GM12878 (cell line): ENCODE measurements around the gene RFTN2.

ENCODE experiments used
- BRCA1 ChIP-seq: IDR thresholded peaks from 2 replicates; pipeline ENCODE4 v1.6.1; 2011; ENCODE audit warnings: low read depth, low read length, improper control_type of control experiment
- CTCF ChIP-seq, 3 experiments: IDR thresholded peaks in 2 of 3; conservative IDR thresholded peaks in 1 of 3; 2 replicates each; pipeline ENCODE4 v1.5.1; 2011; ENCODE audit warnings: low read depth in 3 of 3, low read length in 3 of 3, mild to moderate bottlenecking in 3 of 3, control low read depth in 2 of 3, moderate library complexity in 2 of 3, inconsistent platforms in 1 of 3, mixed read lengths in 1 of 3; ENCODE audit not compliant: control insufficient read depth in 2 of 3, insufficient read depth in 1 of 3; ENCODE audit errors: extremely low read depth in 1 of 3
- JUND ChIP-seq: IDR thresholded peaks from 2 replicates; pipeline ENCODE4 v1.6.1; 2012; ENCODE audit warnings: low read depth, mild to moderate bottlenecking, low read length, improper control_type of control experiment, moderate library complexity
- POLR2A ChIP-seq: IDR thresholded peaks from 2 replicates; pipeline ENCODE4 v1.6.1; 2011; ENCODE audit warnings: low read depth, mild to moderate bottlenecking, low read length
- PRDM15 ChIP-seq: fragments of 450-650 bp; formaldehyde crosslinking; IDR thresholded peaks from 2 replicates; pipeline ENCODE4 v1.4.0; 2020; ENCODE audit warnings: mild to moderate bottlenecking, moderate library complexity
- TCF12 ChIP-seq: IDR thresholded peaks from 2 replicates; pipeline ENCODE4 v1.6.1; 2011; ENCODE audit warnings: low read depth, mild to moderate bottlenecking, low read length

- TF ChIP-seq PRDM15 (no peak), CTCF (IDR thresholded peaks at IDR 0.05 in 2 of 3, conservative IDR thresholded peaks at IDR 0.05 in 1 of 3; ENCODE audit: control insufficient read depth in 2 of 3, extremely low read depth in 1 of 3, insufficient read depth in 1 of 3, low read depth in 3 of 3, low read length in 3 of 3) (no peak), BRCA1 (no peak), JUND (no peak), TCF12 (no peak), POLR2A (no peak)
Observed at GRCh38 chr2:197677483-197677882, 2.1 kb upstream of the RFTN2 start.
